ENCODE results near the gene DEDD. TPM values are rescaled to one million over a fixed set of nuclear protein-coding genes. Genes with fewer than 3 reads are reported as not detected.

Gene DEDD
- total RNA-seq, 1 experiment from 2014 or later: 44.7 TPM

DNA sequence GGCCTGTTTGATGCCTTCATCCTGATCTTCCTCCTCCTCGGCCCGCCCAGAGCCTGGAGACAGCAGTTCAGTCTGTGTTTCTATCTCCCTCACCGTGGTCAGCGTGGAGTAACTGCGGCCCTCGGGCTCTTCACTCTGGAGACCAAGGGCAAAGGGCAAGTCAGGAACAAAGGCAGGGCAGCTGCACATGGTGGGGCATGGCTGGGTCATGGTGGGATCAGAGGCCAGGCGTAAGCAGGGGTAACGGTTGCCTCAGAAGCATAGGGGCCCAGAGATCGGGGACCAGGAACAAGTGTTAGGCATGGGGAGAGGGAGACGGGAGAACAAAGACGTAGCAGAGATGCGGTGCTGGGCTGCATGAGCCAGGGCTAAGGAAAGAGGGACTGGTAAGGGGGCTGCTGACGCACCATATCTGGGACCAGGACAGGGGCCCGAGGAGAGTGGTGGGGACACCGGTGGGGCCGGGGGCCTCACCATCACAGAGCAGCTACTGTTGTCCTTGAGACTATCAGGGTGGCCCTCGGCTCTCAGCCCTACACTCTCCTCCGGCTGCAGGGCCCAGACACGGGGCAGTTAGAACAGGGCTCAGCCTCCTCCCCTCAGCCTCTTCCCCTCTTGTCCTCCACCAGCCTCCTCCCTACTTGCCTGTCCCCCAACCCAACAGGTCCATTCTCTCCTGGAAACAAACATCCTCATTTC is 59.6 kb downstream of the DEDD start:
- Mint-ChIP-seq H3K36me3 (ENCODE audit: insufficient read depth in 1 of 3, low read depth in 3 of 3) (no peaks in the 10 kb centered on the region), H3K27me3 (ENCODE audit: low read depth) (peaks cover 4% of the 10 kb centered on the region; the same call in 1 of the 2 replicates), H3K9me3 (no peaks in the 10 kb centered on the region; a peak in 1 of 5 replicates), H3K4me1 (peaks cover 12 to 15% of the 10 kb centered on the region in 2 experiments), H3K4me3 (no peak overlapping the region; a peak in 1 of 5 replicates), H3K27ac (peak overlapping the region in 1 of 3 experiments; percentile 69; a peak in 1 of 7 replicates)
- H3T11ph ChIP-seq (ENCODE audit: low read length): no peak overlapping the region
- no peak overlapping the region for H2BK20ac ChIP-seq (ENCODE audit: low read depth, low read length, poor library complexity, severe bottlenecking)
- no peak overlapping the region for H2BK12ac ChIP-seq (ENCODE audit: insufficient read length, low read depth, low read length)
- WGBS (ENCODE audit: extremely low coverage, insufficient read length, low lambda C conversion rate): no CpG with 5 or more reads among the region's 19 CpGs
- H3K4me1 ChIP-seq (ENCODE audit: insufficient read depth, low read length): no peaks in the 10 kb centered on the region
- H4K91ac ChIP-seq (ENCODE audit: insufficient read length, low read depth, low read length): no peak overlapping the region
- H3K27me3 ChIP-seq (ENCODE audit: insufficient read depth, low read length): no peaks in the 10 kb centered on the region
- no peak overlapping the region for H2AFZ ChIP-seq (ENCODE audit: low read length)
- no peak overlapping the region for H4K5ac ChIP-seq (ENCODE audit: insufficient read length, low read depth, low read length)
- no peak overlapping the region for H3K4ac ChIP-seq (ENCODE audit: low read depth, low read length)
- H3K79me1 ChIP-seq (ENCODE audit: insufficient read depth, low read depth, low read length, poor library complexity, severe bottlenecking): no peaks in the 10 kb centered on the region
- TF ChIP-seq, protein P1, sequence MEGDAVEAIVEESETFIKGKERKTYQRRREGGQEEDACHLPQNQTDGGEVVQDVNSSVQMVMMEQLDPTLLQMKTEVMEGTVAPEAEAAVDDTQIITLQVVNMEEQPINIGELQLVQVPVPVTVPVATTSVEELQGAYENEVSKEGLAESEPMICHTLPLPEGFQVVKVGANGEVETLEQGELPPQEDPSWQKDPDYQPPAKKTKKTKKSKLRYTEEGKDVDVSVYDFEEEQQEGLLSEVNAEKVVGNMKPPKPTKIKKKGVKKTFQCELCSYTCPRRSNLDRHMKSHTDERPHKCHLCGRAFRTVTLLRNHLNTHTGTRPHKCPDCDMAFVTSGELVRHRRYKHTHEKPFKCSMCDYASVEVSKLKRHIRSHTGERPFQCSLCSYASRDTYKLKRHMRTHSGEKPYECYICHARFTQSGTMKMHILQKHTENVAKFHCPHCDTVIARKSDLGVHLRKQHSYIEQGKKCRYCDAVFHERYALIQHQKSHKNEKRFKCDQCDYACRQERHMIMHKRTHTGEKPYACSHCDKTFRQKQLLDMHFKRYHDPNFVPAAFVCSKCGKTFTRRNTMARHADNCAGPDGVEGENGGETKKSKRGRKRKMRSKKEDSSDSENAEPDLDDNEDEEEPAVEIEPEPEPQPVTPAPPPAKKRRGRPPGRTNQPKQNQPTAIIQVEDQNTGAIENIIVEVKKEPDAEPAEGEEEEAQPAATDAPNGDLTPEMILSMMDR (conservative IDR thresholded peaks at IDR 0.05): no peak
- H3K23ac ChIP-seq (ENCODE audit: insufficient read length, low read depth, low read length): no peak overlapping the region
- H3K4me2 ChIP-seq (ENCODE audit: insufficient read depth, insufficient read length, low read length): no peak overlapping the region
- no peak overlapping the region for H2BK120ac ChIP-seq (ENCODE audit: low read depth, low read length, poor library complexity, severe bottlenecking)
- H2BK5ac ChIP-seq (ENCODE audit: insufficient read length, low read length): no peak overlapping the region
- no peaks in the 10 kb centered on the region for H4K20me1 ChIP-seq (ENCODE audit: control insufficient read depth, insufficient read depth, insufficient read length)
- H3K9ac ChIP-seq (ENCODE audit: extremely low read depth, insufficient read length, low read length): no peak overlapping the region
- no peak overlapping the region for H2AK5ac ChIP-seq (ENCODE audit: insufficient read length, low read length)
- no peak overlapping the region for H3K14ac ChIP-seq (ENCODE audit: insufficient read depth, low read length)
- no peak overlapping the region for H3K56ac ChIP-seq (ENCODE audit: insufficient read length, low read depth, low read length)
- H3K79me2 ChIP-seq (ENCODE audit: insufficient read depth, low read length): no peaks in the 10 kb centered on the region
- no peak overlapping the region for H3K27ac ChIP-seq (ENCODE audit: insufficient read length, low read depth, low read length)
- H4K8ac ChIP-seq (replicated peaks; ENCODE audit: insufficient read length, low read depth, low read length): no peak overlapping the region
- H3K9me3 ChIP-seq (ENCODE audit: control insufficient read depth, low read depth, low read length): no peaks in the 10 kb centered on the region
- no peak for DNase-seq
- H3K18ac ChIP-seq (ENCODE audit: insufficient read length, low read depth, low read length): no peak overlapping the region
- no peak overlapping the region for H2BK15ac ChIP-seq (ENCODE audit: low read depth, low read length)
- H3K23me2 ChIP-seq (ENCODE audit: insufficient read length, low read depth, low read length, poor library complexity, severe bottlenecking): no peaks in the 10 kb centered on the region
